Muscle layer of duodenum (tissue), 2 donors: ENCODE results near the gene BCAS1.
"Not testable (repeated sequence)": the region's sequence is repeated elsewhere in the genome, so short reads cannot be mapped to it uniquely, and the experiment has no call there.

Source experiments
- H3K27ac ChIP-seq: one replicate; pipeline ENCODE4 v1.7.0; 2013; ENCODE audit warnings: mild to moderate bottlenecking, low read length
- H3K27me3 ChIP-seq: one replicate; pipeline ENCODE4 v1.7.0; 2013; ENCODE audit warnings: low read depth, mild to moderate bottlenecking, control low read depth, low read length
- H3K36me3 ChIP-seq, 2 donors: one replicate each; pipeline ENCODE4 v1.7.0; 2013; ENCODE audit warnings: low read length in 2 of 2, control low read depth in 1 of 2, mild to moderate bottlenecking in 1 of 2; ENCODE audit not compliant: insufficient read depth in 2 of 2, control insufficient read depth in 1 of 2
- H3K4me1 ChIP-seq, 2 donors: one replicate each; pipeline ENCODE4 v1.7.0; 2013; ENCODE audit warnings: low read length in 2 of 2, mild to moderate bottlenecking in 2 of 2, control low read depth in 1 of 2, moderate library complexity in 1 of 2; ENCODE audit not compliant: insufficient read depth in 2 of 2, control insufficient read depth in 1 of 2
- H3K4me3 ChIP-seq, 2 donors: one replicate each; pipeline ENCODE4 v1.7.0; 2013; ENCODE audit warnings: low read length in 2 of 2, low read depth in 1 of 2, mild to moderate bottlenecking in 1 of 2
- H3K9me3 ChIP-seq, 2 donors: one replicate each; pipeline ENCODE4 v1.7.0; 2013; ENCODE audit warnings: low read length in 2 of 2, control low read depth in 1 of 2, mild to moderate bottlenecking in 1 of 2; ENCODE audit not compliant: control insufficient read depth in 1 of 2
- donor health status: healthy.

Gene BCAS1

GRCh38 chr20:53981130-53981529, 89.3 kb downstream of the BCAS1 start:
- no peak overlapping the region for H3K4me3 ChIP-seq
- no peaks in the 10 kb centered on the region for H3K36me3 ChIP-seq
- H3K9me3 ChIP-seq, result no peaks in the 10 kb centered on the region
- H3K27ac ChIP-seq, result no peak overlapping the region
- no peaks in the 10 kb centered on the region for H3K27me3 ChIP-seq
- no peaks in the 10 kb centered on the region for H3K4me1 ChIP-seq

GRCh38 chr20:53980031-53980465, 90.3 kb downstream of the BCAS1 start:
- no peaks in the 10 kb centered on the region for H3K9me3 ChIP-seq
- H3K4me3 ChIP-seq, result no peak overlapping the region
- H3K27me3 ChIP-seq, result no peaks in the 10 kb centered on the region
- no peaks in the 10 kb centered on the region for H3K36me3 ChIP-seq
- no peak overlapping the region for H3K27ac ChIP-seq
- H3K4me1 ChIP-seq, result no peaks in the 10 kb centered on the region

- H3K27ac ChIP-seq, result no peak overlapping the region
- no peaks in the 10 kb centered on the region for H3K4me1 ChIP-seq
- no peaks in the 10 kb centered on the region for H3K27me3 ChIP-seq
- H3K36me3 ChIP-seq, result no peaks in the 10 kb centered on the region
- H3K4me3 ChIP-seq, result no peak overlapping the region
- no peaks in the 10 kb centered on the region for H3K9me3 ChIP-seq
These were observed 91.9 kb downstream of the BCAS1 start for GRCh38 chr20:53978497-53978896.

GRCh38 chr20:53977391-53977790, 93.0 kb downstream of the BCAS1 start:
- no peaks in the 10 kb centered on the region for H3K9me3 ChIP-seq
- H3K4me1 ChIP-seq, result no peaks in the 10 kb centered on the region
- H3K27me3 ChIP-seq, result no peaks in the 10 kb centered on the region
- no peak overlapping the region for H3K4me3 ChIP-seq
- H3K27ac ChIP-seq, result no peak overlapping the region
- no peaks in the 10 kb centered on the region for H3K36me3 ChIP-seq

- no peaks in the 10 kb centered on the region for H3K9me3 ChIP-seq
- no peak overlapping the region for H3K27ac ChIP-seq
- no peaks in the 10 kb centered on the region for H3K4me1 ChIP-seq
- H3K4me3 ChIP-seq, result no peak overlapping the region
- H3K36me3 ChIP-seq, result no peaks in the 10 kb centered on the region
- H3K27me3 ChIP-seq, result no peaks in the 10 kb centered on the region
These were observed 94.6 kb downstream of the BCAS1 start for GRCh38 chr20:53975761-53976160.

GRCh38 chr20:53974785-53975555, 95.4 kb downstream of the BCAS1 start:
- H3K4me1 ChIP-seq, result no peaks in the 10 kb centered on the region
- H3K27ac ChIP-seq, result no peak overlapping the region
- no peaks in the 10 kb centered on the region for H3K27me3 ChIP-seq
- no peaks in the 10 kb centered on the region for H3K9me3 ChIP-seq
- H3K4me3 ChIP-seq, result no peak overlapping the region
- no peaks in the 10 kb centered on the region for H3K36me3 ChIP-seq

GRCh38 chr20:53973882-53974281, 96.5 kb downstream of the BCAS1 start:
- H3K27me3 ChIP-seq, H3K4me3 ChIP-seq, H3K27ac ChIP-seq, H3K36me3 ChIP-seq, H3K9me3 ChIP-seq, H3K4me1 ChIP-seq: not testable (repeated sequence)

- Histone ChIP-seq H3K27me3 (no peaks in the 10 kb centered on the region), H3K4me1 (no peaks in the 10 kb centered on the region), H3K36me3 (no peaks in the 10 kb centered on the region), H3K9me3 (no peaks in the 10 kb centered on the region), H3K4me3 (no peak overlapping the region), H3K27ac (no peak overlapping the region)
These were observed 98.2 kb downstream of the BCAS1 start for GRCh38 chr20:53972179-53972578.

- no peaks in the 10 kb centered on the region for H3K36me3 ChIP-seq
- no peaks in the 10 kb centered on the region for H3K9me3 ChIP-seq
- H3K4me1 ChIP-seq, result no peaks in the 10 kb centered on the region
These were observed 99.2 kb downstream of the BCAS1 start for GRCh38 chr20:53971096-53971683.

GRCh38 chr20:53970232-53970631, 100.2 kb downstream of the BCAS1 start:
- H3K27me3 ChIP-seq, result no peaks in the 10 kb centered on the region
- H3K27ac ChIP-seq, result no peak overlapping the region
- H3K36me3 ChIP-seq, result no peaks in the 10 kb centered on the region
- H3K4me3 ChIP-seq, result no peak overlapping the region
- no peaks in the 10 kb centered on the region for H3K9me3 ChIP-seq
- H3K4me1 ChIP-seq, result no peaks in the 10 kb centered on the region

More at GRCh38 chr20:53971096-53971683, 99.2 kb downstream of the BCAS1 start:
- Histone ChIP-seq H3K27ac (no peak overlapping the region), H3K4me3 (no peak overlapping the region), H3K27me3 (no peaks in the 10 kb centered on the region)

GRCh38 chr20:53967527-53967926, 102.9 kb downstream of the BCAS1 start:
- no peaks in the 10 kb centered on the region for H3K4me1 ChIP-seq
- no peak overlapping the region for H3K4me3 ChIP-seq
- no peaks in the 10 kb centered on the region for H3K9me3 ChIP-seq
- no peaks in the 10 kb centered on the region for H3K36me3 ChIP-seq
- H3K27ac ChIP-seq, result no peak overlapping the region
- H3K27me3 ChIP-seq, result no peaks in the 10 kb centered on the region
